K562 (cell line): ENCODE data around the gene ZKSCAN3. TPM values are rescaled to one million over a fixed set of nuclear protein-coding genes. Genes with fewer than 3 reads are reported as not detected.

Experiments
- CGGBP1 ChIP-seq: fragments of 250-450 bp; sonication (Bioruptor Pico); IDR thresholded peaks from 2 replicates; pipeline ENCODE4 v1.9.0; 2021; ENCODE audit warnings: mild to moderate bottlenecking
- FOXP1 ChIP-seq: sonication (generic); formaldehyde crosslinking; IDR thresholded peaks from 2 replicates; pipeline ENCODE4 v1.8.0; 2022; ENCODE audit warnings: mild to moderate bottlenecking, missing genetic modification reagents
- GABPB1 ChIP-seq: sonication (generic); formaldehyde crosslinking; IDR thresholded peaks from 2 replicates; pipeline ENCODE4 v1.8.0; 2022; ENCODE audit warnings: mild to moderate bottlenecking, missing genetic modification reagents
- GATA2 ChIP-seq: sonication (generic); formaldehyde crosslinking; IDR thresholded peaks from 2 replicates; pipeline ENCODE4 v1.4.0; 2020; ENCODE audit warnings: mild to moderate bottlenecking, missing genetic modification reagents
- NBN ChIP-seq: fragments of 450-650 bp; IDR thresholded peaks from 2 replicates; pipeline ENCODE4 v1.6.1; 2016; ENCODE audit warnings: low read depth, mild to moderate bottlenecking
- NCOA2 ChIP-seq, 2 experiments: fragments of 450-650 bp; IDR thresholded peaks; 2 replicates each; pipeline ENCODE4 v1.6.1; 2018; ENCODE audit warnings: mild to moderate bottlenecking in 2 of 2, moderate library complexity in 1 of 2; ENCODE audit not compliant: partially characterized antibody in 2 of 2
- NR2F6 ChIP-seq: fragments of 450-650 bp; formaldehyde crosslinking; IDR thresholded peaks from 2 replicates; pipeline ENCODE4 v1.4.0; 2020; ENCODE audit warnings: mild to moderate bottlenecking
- PCBP1 ChIP-seq: fragments of 200-400 bp; formaldehyde crosslinking; IDR thresholded peaks from 2 replicates; pipeline ENCODE4 v1.6.1; 2018; ENCODE audit warnings: mild to moderate bottlenecking, low read depth, low read length; ENCODE audit not compliant: poor library complexity, severe bottlenecking
- PYGO2 ChIP-seq: fragments of 450-650 bp; IDR thresholded peaks from 2 replicates; pipeline ENCODE4 v1.6.1; 2016; ENCODE audit warnings: mild to moderate bottlenecking, missing genetic modification characterization, moderate library complexity, missing compliant biosample characterization
- SMAD4 ChIP-seq: fragments of 250-450 bp; sonication (Bioruptor Pico); conservative IDR thresholded peaks from 2 replicates; pipeline ENCODE4 v1.8.0; 2021; ENCODE audit warnings: inconsistent platforms, mild to moderate bottlenecking, moderate library complexity
- SMARCA5 ChIP-seq: fragments of 450-650 bp; IDR thresholded peaks from 2 replicates; pipeline ENCODE4 v1.6.1; 2016
- TAL1 ChIP-seq: fragments of 450-650 bp; IDR thresholded peaks from 2 replicates; pipeline ENCODE4 v1.6.1; 2016; ENCODE audit warnings: mild to moderate bottlenecking
- ZNF146 ChIP-seq: IDR thresholded peaks from one replicate; pipeline ENCODE4 v1.6.1; 2018; ENCODE audit warnings: missing compliant biosample characterization; ENCODE audit not compliant: unreplicated experiment
- ZNF584 ChIP-seq: fragments of 200-800 bp; sonication (Bioruptor generic); IDR thresholded peaks from 2 replicates; pipeline ENCODE4 v1.6.1; 2016; ENCODE audit warnings: low read depth, mild to moderate bottlenecking, missing genetic modification characterization, missing compliant biosample characterization
- polyA plus RNA-seq, 8 experiments: library from polyadenylated mRNA; depleted of rRNA in 4 of 8; stranded (reverse) in 5 of 8; unstranded in 3 of 8; fragments of >200 nt; fragmentation: Nextera tagmentation in 2 of 8; fragmentation: Illumina TruSeq in 1 of 8; extraction: Ambion mirVana in 2 of 8; extraction: Trizol in 1 of 8; gene quantifications; 2 replicates each; pipeline versions ENCODE4 v1.2.1 to v1.2.3, GENCODE V29; 2011 to 2014; ENCODE audit warnings: inconsistent platforms in 1 of 8, missing spikeins in 1 of 8
- total RNA-seq, 7 experiments: library from RNA; depleted of rRNA in 6 of 7; stranded (reverse); fragments of >200 nt in 6 of 7; fragmentation: Illumina TruSeq in 2 of 7; extraction: Trizol in 2 of 7; gene quantifications; 2 replicates each; pipeline versions ENCODE4 v1.2.1 to v1.2.3, GENCODE V29; 2011 to 2021; ENCODE audit warnings: low replicate concordance in 1 of 7
- TF ChIP-seq, protein P1 (sequence below): fragments of 250-450 bp; sonication (Bioruptor Pico); IDR thresholded peaks from 2 replicates; pipeline ENCODE4 v1.4.0; 2020
- TF ChIP-seq, protein P2 (sequence below): sonication (generic); formaldehyde crosslinking; IDR thresholded peaks from 2 replicates; pipeline ENCODE4 v1.8.0; 2022; ENCODE audit warnings: mild to moderate bottlenecking, low read depth, missing genetic modification reagents
- TF ChIP-seq, protein P3 (sequence below): fragments of 450-650 bp; IDR thresholded peaks from 2 replicates; pipeline ENCODE4 v1.6.1; 2016; ENCODE audit warnings: mild to moderate bottlenecking

ZKSCAN3 gene
- total and polyA plus RNA-seq, 9 of the 15 experiments (the other 6 are each of a cell fraction or from before 2014, with no cell fraction given), result 3.0 to 12.4 (median 10.2) TPM

GRCh38 chr6:28355743-28356665 is 6.3 kb downstream of the ZKSCAN3 start (continued):
- TF ChIP-seq, protein P1, sequence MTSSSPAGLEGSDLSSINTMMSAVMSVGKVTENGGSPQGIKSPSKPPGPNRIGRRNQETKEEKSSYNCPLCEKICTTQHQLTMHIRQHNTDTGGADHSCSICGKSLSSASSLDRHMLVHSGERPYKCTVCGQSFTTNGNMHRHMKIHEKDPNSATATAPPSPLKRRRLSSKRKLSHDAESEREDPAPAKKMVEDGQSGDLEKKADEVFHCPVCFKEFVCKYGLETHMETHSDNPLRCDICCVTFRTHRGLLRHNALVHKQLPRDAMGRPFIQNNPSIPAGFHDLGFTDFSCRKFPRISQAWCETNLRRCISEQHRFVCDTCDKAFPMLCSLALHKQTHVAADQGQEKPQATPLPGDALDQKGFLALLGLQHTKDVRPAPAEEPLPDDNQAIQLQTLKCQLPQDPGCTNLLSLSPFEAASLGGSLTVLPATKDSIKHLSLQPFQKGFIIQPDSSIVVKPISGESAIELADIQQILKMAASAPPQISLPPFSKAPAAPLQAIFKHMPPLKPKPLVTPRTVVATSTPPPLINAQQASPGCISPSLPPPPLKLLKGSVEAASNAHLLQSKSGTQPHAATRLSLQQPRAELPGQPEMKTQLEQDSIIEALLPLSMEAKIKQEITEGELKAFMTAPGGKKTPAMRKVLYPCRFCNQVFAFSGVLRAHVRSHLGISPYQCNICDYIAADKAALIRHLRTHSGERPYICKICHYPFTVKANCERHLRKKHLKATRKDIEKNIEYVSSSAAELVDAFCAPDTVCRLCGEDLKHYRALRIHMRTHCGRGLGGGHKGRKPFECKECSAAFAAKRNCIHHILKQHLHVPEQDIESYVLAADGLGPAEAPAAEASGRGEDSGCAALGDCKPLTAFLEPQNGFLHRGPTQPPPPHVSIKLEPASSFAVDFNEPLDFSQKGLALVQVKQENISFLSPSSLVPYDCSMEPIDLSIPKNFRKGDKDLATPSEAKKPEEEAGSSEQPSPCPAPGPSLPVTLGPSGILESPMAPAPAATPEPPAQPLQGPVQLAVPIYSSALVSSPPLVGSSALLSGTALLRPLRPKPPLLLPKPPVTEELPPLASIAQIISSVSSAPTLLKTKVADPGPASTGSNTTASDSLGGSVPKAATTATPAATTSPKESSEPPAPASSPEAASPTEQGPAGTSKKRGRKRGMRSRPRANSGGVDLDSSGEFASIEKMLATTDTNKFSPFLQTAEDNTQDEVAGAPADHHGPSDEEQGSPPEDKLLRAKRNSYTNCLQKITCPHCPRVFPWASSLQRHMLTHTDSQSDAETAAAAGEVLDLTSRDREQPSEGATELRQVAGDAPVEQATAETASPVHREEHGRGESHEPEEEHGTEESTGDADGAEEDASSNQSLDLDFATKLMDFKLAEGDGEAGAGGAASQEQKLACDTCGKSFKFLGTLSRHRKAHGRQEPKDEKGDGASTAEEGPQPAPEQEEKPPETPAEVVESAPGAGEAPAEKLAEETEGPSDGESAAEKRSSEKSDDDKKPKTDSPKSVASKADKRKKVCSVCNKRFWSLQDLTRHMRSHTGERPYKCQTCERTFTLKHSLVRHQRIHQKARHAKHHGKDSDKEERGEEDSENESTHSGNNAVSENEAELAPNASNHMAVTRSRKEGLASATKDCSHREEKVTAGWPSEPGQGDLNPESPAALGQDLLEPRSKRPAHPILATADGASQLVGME (CRISPR knock-in tag), result no peak
- TF ChIP-seq TAL1 (no peak), PYGO2 (tag) (no peak), GATA2 (CRISPR knock-in tag) (no peak), GABPB1 (CRISPR knock-in tag) (peak; percentile 51; the same call in 1 of the 2 replicates), NR2F6 (CRISPR knock-in tag) (no peak), SMARCA5 (0 out of 2 replicates have a peak, but pooled peaks have one; percentile 34), ZNF584 (CRISPR knock-in tag) (no peak), ZNF146 (CRISPR knock-in tag) (no peak), PCBP1 (no peak), FOXP1 (CRISPR knock-in tag) (no peak), SMAD4 (CRISPR knock-in tag) (0 out of 2 replicates have a peak, but pooled peaks have one; percentile 20), NCOA2 (IDR thresholded peaks at IDR 0.05; ENCODE audit: partially characterized antibody in 2 of 2) (no peak), CGGBP1 (no peak), NBN (peak; percentile 73; the same call in 1 of the 2 replicates)
- TF ChIP-seq, protein P2, sequence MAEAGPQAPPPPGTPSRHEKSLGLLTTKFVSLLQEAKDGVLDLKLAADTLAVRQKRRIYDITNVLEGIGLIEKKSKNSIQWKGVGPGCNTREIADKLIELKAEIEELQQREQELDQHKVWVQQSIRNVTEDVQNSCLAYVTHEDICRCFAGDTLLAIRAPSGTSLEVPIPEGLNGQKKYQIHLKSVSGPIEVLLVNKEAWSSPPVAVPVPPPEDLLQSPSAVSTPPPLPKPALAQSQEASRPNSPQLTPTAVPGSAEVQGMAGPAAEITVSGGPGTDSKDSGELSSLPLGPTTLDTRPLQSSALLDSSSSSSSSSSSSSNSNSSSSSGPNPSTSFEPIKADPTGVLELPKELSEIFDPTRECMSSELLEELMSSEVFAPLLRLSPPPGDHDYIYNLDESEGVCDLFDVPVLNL (CRISPR knock-in tag), result no peak
- TF ChIP-seq, protein P3, sequence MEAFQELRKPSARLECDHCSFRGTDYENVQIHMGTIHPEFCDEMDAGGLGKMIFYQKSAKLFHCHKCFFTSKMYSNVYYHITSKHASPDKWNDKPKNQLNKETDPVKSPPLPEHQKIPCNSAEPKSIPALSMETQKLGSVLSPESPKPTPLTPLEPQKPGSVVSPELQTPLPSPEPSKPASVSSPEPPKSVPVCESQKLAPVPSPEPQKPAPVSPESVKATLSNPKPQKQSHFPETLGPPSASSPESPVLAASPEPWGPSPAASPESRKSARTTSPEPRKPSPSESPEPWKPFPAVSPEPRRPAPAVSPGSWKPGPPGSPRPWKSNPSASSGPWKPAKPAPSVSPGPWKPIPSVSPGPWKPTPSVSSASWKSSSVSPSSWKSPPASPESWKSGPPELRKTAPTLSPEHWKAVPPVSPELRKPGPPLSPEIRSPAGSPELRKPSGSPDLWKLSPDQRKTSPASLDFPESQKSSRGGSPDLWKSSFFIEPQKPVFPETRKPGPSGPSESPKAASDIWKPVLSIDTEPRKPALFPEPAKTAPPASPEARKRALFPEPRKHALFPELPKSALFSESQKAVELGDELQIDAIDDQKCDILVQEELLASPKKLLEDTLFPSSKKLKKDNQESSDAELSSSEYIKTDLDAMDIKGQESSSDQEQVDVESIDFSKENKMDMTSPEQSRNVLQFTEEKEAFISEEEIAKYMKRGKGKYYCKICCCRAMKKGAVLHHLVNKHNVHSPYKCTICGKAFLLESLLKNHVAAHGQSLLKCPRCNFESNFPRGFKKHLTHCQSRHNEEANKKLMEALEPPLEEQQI, result no peak
